Neural cell (in vitro differentiated cells): Measurements from ENCODE around the gene GRIA1. TPM values are rescaled to one million over a fixed set of nuclear protein-coding genes. Genes with fewer than 3 reads are reported as not detected.
"Not testable (repeated sequence)": the region's sequence is repeated elsewhere in the genome, so short reads cannot be mapped to it uniquely, and the experiment has no call there.

Source experiments
- H2AFZ ChIP-seq: fragments of 200-600, 300-800 bp; sonication (generic), shearing (Covaris generic); 2 replicates; pipeline ENCODE4 v1.6.0; 2014; ENCODE audit warnings: low read depth, mild to moderate bottlenecking, antibody characterized with exemption, low read length, moderate library complexity
- H3F3A ChIP-seq: fragments of 200-600 bp; shearing (Covaris generic); 2 replicates; pipeline ENCODE4 v1.6.1; 2016; ENCODE audit warnings: mild to moderate bottlenecking, moderate library complexity, mixed read lengths, antibody characterized with exemption, low read length; ENCODE audit not compliant: insufficient read depth, poor library complexity, severe bottlenecking
- H3K27ac ChIP-seq: fragments of 200-600, 300-800 bp; sonication (generic), shearing (Covaris generic); 2 replicates; pipeline ENCODE4 v1.5.1; 2014; ENCODE audit warnings: mild to moderate bottlenecking, low read length, moderate library complexity
- H3K27me3 ChIP-seq: fragments of 300-800, 200-600 bp; sonication (generic), shearing (Covaris generic); 2 replicates; pipeline ENCODE4 v1.6.0; 2014; ENCODE audit warnings: mild to moderate bottlenecking, low read depth, low read length, moderate library complexity; ENCODE audit not compliant: insufficient read depth
- H3K36me3 ChIP-seq: fragments of 300-800, 200-600 bp; sonication (generic), shearing (Covaris generic); 2 replicates; pipeline ENCODE4 v1.5.1; 2014; ENCODE audit warnings: mild to moderate bottlenecking, antibody characterized with exemption, low read length, moderate library complexity; ENCODE audit not compliant: insufficient read depth
- H3K4me2 ChIP-seq: fragments of 300-800, 200-600 bp; sonication (generic), shearing (Covaris generic); 2 replicates; pipeline ENCODE4 v1.6.0; 2014; ENCODE audit warnings: mild to moderate bottlenecking, low read length
- H3K4me3 ChIP-seq: fragments of 300-800, 200-600 bp; sonication (generic), shearing (Covaris generic); 2 replicates; pipeline ENCODE4 v1.5.1; 2014; ENCODE audit warnings: mild to moderate bottlenecking, low read length, moderate library complexity
- H3K79me2 ChIP-seq: fragments of 200-600 bp; shearing (Covaris generic); replicated peaks from 2 replicates; pipeline ENCODE4 v1.6.0; 2014; ENCODE audit warnings: mild to moderate bottlenecking, low read length, moderate library complexity; ENCODE audit not compliant: insufficient read depth
- H3K9ac ChIP-seq: fragments of 300-800, 200-600 bp; sonication (generic), shearing (Covaris generic); 2 replicates; pipeline ENCODE4 v1.6.1; 2016; ENCODE audit warnings: mild to moderate bottlenecking, low read length, mixed read lengths
- H3K9me2 ChIP-seq: fragments of 200-600 bp; shearing (Covaris generic); 2 replicates; pipeline ENCODE4 v1.6.1; 2016; ENCODE audit warnings: mild to moderate bottlenecking, low read length, mixed read lengths; ENCODE audit not compliant: insufficient read depth
- H3K9me3 ChIP-seq: fragments of 200-600, 300-800 bp; sonication (generic), shearing (Covaris generic); 2 replicates; pipeline ENCODE4 v1.6.1; 2016; ENCODE audit warnings: mild to moderate bottlenecking, mixed run types, low read length, moderate library complexity, mixed read lengths
- H4K20me1 ChIP-seq: fragments of 200-600 bp; shearing (Covaris generic); 2 replicates; pipeline ENCODE4 v1.6.1; 2016; ENCODE audit warnings: mild to moderate bottlenecking, mixed run types; ENCODE audit not compliant: insufficient read depth
- EP300 ChIP-seq: fragments of 450-650 bp; conservative IDR thresholded peaks from 2 replicates; pipeline ENCODE4 v1.6.1; 2014; ENCODE audit warnings: antibody characterized with exemption, mild to moderate bottlenecking, moderate library complexity; ENCODE audit not compliant: poor library complexity, severe bottlenecking
- EZH2 ChIP-seq: fragments of 200-600, 300-800 bp; shearing (Covaris generic), sonication (generic); IDR thresholded peaks from 2 replicates; pipeline ENCODE4 v1.6.1; 2014; ENCODE audit warnings: antibody characterized with exemption, low read length, borderline replicate concordance, mild to moderate bottlenecking; ENCODE audit not compliant: insufficient read depth, poor library complexity, severe bottlenecking
- MXI1 ChIP-seq: fragments of 450-650 bp; conservative IDR thresholded peaks from 2 replicates; pipeline ENCODE4 v1.6.1; 2014; ENCODE audit warnings: antibody characterized with exemption, mild to moderate bottlenecking; ENCODE audit not compliant: poor library complexity, severe bottlenecking
- POLR2AphosphoS5 ChIP-seq: IDR thresholded peaks from 2 replicates; pipeline ENCODE4 v1.6.1; 2012
- RAD21 ChIP-seq: fragments of 450-650 bp; conservative IDR thresholded peaks from 2 replicates; pipeline ENCODE4 v1.6.1; 2014; ENCODE audit warnings: antibody characterized with exemption, mild to moderate bottlenecking, moderate library complexity
- REST ChIP-seq: IDR thresholded peaks from 2 replicates; pipeline ENCODE4 v1.6.1; 2012; ENCODE audit warnings: borderline replicate concordance
- SMC3 ChIP-seq: fragments of 450-650 bp; conservative IDR thresholded peaks from 2 replicates; pipeline ENCODE4 v1.6.1; 2014; ENCODE audit warnings: antibody characterized with exemption, mild to moderate bottlenecking, moderate library complexity; ENCODE audit not compliant: poor library complexity
- TAF1 ChIP-seq: IDR thresholded peaks from 2 replicates; pipeline ENCODE4 v1.6.1; 2012; ENCODE audit warnings: low read depth
- polyA plus RNA-seq: library from polyadenylated mRNA; depleted of rRNA; stranded (reverse); fragments of >200 nt; gene quantifications from 2 replicates; pipeline ENCODE4 v1.2.3, GENCODE V29; 2014
- TF ChIP-seq, protein P1 (sequence below): fragments of 450-650 bp; IDR thresholded peaks from 2 replicates; pipeline ENCODE4 v1.5.1; 2014; ENCODE audit warnings: antibody characterized with exemption, mild to moderate bottlenecking, moderate library complexity; ENCODE audit not compliant: poor library complexity, severe bottlenecking

The GRIA1 gene
- polyA plus RNA-seq, 1 donor from 2014 or later = 59.6 TPM

DNA sequence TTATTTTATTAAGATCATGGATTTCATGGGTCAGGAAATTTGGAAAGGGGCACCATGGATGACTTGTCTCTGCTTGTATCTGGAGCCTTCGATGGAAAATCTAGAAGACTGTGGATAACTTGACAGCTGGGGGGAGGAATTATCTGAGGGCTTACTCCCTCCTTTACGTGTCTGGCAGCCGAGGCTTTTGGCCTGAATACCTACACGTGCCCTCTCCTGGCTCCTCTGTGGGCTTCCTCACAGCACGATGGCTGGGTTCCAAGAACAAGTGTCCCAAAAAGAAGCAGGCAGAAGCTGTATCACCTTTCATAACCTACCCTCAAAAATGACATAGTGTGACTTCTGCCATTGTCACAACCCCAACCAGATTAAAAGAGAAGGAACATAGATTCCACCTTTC is 228.9 kb downstream of the GRIA1 start:
- TF ChIP-seq, protein P1, sequence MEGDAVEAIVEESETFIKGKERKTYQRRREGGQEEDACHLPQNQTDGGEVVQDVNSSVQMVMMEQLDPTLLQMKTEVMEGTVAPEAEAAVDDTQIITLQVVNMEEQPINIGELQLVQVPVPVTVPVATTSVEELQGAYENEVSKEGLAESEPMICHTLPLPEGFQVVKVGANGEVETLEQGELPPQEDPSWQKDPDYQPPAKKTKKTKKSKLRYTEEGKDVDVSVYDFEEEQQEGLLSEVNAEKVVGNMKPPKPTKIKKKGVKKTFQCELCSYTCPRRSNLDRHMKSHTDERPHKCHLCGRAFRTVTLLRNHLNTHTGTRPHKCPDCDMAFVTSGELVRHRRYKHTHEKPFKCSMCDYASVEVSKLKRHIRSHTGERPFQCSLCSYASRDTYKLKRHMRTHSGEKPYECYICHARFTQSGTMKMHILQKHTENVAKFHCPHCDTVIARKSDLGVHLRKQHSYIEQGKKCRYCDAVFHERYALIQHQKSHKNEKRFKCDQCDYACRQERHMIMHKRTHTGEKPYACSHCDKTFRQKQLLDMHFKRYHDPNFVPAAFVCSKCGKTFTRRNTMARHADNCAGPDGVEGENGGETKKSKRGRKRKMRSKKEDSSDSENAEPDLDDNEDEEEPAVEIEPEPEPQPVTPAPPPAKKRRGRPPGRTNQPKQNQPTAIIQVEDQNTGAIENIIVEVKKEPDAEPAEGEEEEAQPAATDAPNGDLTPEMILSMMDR = no peak
- no peak for TF ChIP-seq TAF1
- no peak for TF ChIP-seq EP300
- TF ChIP-seq RAD21 = no peak
- no peak for TF ChIP-seq POLR2AphosphoS5
- no peak for TF ChIP-seq EZH2
- no peak for TF ChIP-seq REST
- no peak for TF ChIP-seq MXI1
- no peak for TF ChIP-seq SMC3

GRCh38 chr5:153723022-153723610 is 232.6 kb downstream of the GRIA1 start:
- H3K9me2 ChIP-seq, H3K36me3 ChIP-seq, H3K4me3 ChIP-seq, H3K27ac ChIP-seq, H3K27me3 ChIP-seq, H3F3A ChIP-seq, H3K4me2 ChIP-seq, H2AFZ ChIP-seq, H3K9me3 ChIP-seq, H3K9ac ChIP-seq, H3K79me2 ChIP-seq, H4K20me1 ChIP-seq: not testable (repeated sequence)

More for the DNA sequence above, 228.9 kb downstream of the GRIA1 start:
- no peaks in the 10 kb centered on the region for H4K20me1 ChIP-seq
- no peaks in the 10 kb centered on the region for H3K36me3 ChIP-seq
- H3K9me3 ChIP-seq = peaks cover 3% of the 10 kb centered on the region
- no peak overlapping the region for H2AFZ ChIP-seq
- no peak overlapping the region for H3K4me3 ChIP-seq
- no peaks in the 10 kb centered on the region for H3K27me3 ChIP-seq
- no peak overlapping the region for H3K4me2 ChIP-seq
- H3F3A ChIP-seq = no peaks in the 10 kb centered on the region
- H3K27ac ChIP-seq = no peak overlapping the region
- H3K9me2 ChIP-seq = no peaks in the 10 kb centered on the region
- H3K9ac ChIP-seq = no peak overlapping the region
- no peaks in the 10 kb centered on the region for H3K79me2 ChIP-seq

- no peaks in the 10 kb centered on the region for H3K36me3 ChIP-seq
- H3K27ac ChIP-seq = no peak overlapping the region
- no peaks in the 10 kb centered on the region for H3K79me2 ChIP-seq
These were observed 251.6 kb downstream of the GRIA1 start for GRCh38 chr5:153742060-153742459.

More at GRCh38 chr5:153742060-153742459, 251.6 kb downstream of the GRIA1 start:
- H3K9me3 ChIP-seq = no peaks in the 10 kb centered on the region
- H3K9ac ChIP-seq = no peak overlapping the region
- H3F3A ChIP-seq = no peaks in the 10 kb centered on the region
- no peak overlapping the region for H3K4me2 ChIP-seq
- no peak for TF ChIP-seq TAF1
- no peak for TF ChIP-seq RAD21
- no peak for TF ChIP-seq EZH2
- H3K27me3 ChIP-seq = no peaks in the 10 kb centered on the region
- no peak overlapping the region for H3K4me3 ChIP-seq
- no peak overlapping the region for H2AFZ ChIP-seq
- no peaks in the 10 kb centered on the region for H4K20me1 ChIP-seq
- H3K9me2 ChIP-seq = no peaks in the 10 kb centered on the region
